ENCODE measurements around the gene KRTAP10-4. TPM values are rescaled to one million over a fixed set of nuclear protein-coding genes. Genes with fewer than 3 reads are reported as not detected.

The KRTAP10-4 gene
- total RNA-seq, 1 donor from 2014 or later, result not detected

DNA sequence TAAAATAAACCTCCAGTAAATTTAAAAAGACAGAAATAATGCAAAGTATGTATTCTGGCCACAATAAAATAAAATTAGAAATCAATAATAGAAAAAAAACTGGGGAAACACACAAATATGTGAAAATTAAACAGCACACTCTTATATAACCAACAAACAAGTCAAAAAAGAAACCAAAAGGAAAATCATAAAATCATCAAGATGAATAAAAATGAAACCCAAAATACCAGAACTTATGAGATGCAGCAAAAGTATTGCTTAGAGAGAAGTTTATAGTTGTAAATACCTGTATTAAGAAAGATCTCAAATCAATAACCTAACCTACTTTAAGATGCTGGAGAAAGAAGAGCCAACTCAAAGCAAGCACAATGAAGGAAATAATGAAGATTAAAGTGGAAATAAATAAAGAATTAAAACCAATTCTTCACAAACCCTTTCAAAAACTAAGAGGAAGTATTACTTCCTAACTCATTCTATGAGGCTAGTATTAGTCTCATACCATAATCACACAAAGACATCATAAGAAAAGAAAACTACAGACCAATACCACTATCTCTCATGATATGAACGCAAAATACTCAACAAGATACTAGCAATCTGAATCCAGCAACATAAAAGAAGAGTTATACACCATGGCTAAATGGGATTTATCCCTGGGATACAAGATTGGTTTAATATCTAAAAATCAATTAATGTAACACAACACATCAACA is 8.5 kb upstream of the KRTAP10-4 start:
- H3K4me1 Mint-ChIP-seq (ENCODE audit: low read depth), result no peaks in the 10 kb centered on the region
- H3K27ac Mint-ChIP-seq (ENCODE audit: unreplicated experiment), result no peak overlapping the region
- peaks cover 27% of the 10 kb centered on the region for H3K9me3 Mint-ChIP-seq (ENCODE audit: low read depth)
- TF ChIP-seq, protein P1, sequence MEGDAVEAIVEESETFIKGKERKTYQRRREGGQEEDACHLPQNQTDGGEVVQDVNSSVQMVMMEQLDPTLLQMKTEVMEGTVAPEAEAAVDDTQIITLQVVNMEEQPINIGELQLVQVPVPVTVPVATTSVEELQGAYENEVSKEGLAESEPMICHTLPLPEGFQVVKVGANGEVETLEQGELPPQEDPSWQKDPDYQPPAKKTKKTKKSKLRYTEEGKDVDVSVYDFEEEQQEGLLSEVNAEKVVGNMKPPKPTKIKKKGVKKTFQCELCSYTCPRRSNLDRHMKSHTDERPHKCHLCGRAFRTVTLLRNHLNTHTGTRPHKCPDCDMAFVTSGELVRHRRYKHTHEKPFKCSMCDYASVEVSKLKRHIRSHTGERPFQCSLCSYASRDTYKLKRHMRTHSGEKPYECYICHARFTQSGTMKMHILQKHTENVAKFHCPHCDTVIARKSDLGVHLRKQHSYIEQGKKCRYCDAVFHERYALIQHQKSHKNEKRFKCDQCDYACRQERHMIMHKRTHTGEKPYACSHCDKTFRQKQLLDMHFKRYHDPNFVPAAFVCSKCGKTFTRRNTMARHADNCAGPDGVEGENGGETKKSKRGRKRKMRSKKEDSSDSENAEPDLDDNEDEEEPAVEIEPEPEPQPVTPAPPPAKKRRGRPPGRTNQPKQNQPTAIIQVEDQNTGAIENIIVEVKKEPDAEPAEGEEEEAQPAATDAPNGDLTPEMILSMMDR (IDR thresholded peaks at IDR 0.05), result no peak
- DNase-seq (ENCODE audit: low spot score), result no peak
- peaks cover 10% of the 10 kb centered on the region for H3K36me3 Mint-ChIP-seq (ENCODE audit: low read depth)
- peaks cover 39% of the 10 kb centered on the region for H3K27me3 Mint-ChIP-seq (ENCODE audit: low read depth)
- no peak overlapping the region for H3K4me3 Mint-ChIP-seq (ENCODE audit: unreplicated experiment)

DNA sequence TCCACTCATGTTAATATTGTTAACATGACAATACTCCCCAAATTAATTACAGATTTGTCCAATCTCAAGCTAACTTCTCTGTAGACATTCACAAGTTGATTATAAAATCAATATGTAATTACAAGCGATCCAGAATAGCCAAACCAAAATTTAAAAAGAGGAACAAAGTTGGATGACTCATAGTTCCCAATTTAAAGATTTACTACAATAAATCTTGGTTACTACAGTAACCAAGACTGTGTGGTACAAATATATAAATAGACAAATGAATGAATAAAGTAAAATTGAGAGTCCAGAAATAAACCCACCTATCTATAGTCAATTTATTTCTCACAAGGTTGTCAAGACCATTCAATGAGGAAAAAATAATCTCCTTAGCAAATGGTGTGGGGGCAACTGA is 7.1 kb upstream of the KRTAP10-4 start:
- no peak for DNase-seq (ENCODE audit: low spot score)
- peaks cover 30% of the 10 kb centered on the region for H3K9me3 Mint-ChIP-seq (ENCODE audit: low read depth)
- H3K4me3 Mint-ChIP-seq (ENCODE audit: unreplicated experiment), result no peak overlapping the region
- no peak overlapping the region for H3K27ac Mint-ChIP-seq (ENCODE audit: unreplicated experiment)
- H3K4me1 Mint-ChIP-seq (ENCODE audit: low read depth), result no peaks in the 10 kb centered on the region
- H3K27me3 Mint-ChIP-seq (ENCODE audit: low read depth), result peaks cover 33% of the 10 kb centered on the region
- TF ChIP-seq, protein P1 (IDR thresholded peaks at IDR 0.05), result no peak
- peaks cover 5% of the 10 kb centered on the region for H3K36me3 Mint-ChIP-seq (ENCODE audit: low read depth)

DNA sequence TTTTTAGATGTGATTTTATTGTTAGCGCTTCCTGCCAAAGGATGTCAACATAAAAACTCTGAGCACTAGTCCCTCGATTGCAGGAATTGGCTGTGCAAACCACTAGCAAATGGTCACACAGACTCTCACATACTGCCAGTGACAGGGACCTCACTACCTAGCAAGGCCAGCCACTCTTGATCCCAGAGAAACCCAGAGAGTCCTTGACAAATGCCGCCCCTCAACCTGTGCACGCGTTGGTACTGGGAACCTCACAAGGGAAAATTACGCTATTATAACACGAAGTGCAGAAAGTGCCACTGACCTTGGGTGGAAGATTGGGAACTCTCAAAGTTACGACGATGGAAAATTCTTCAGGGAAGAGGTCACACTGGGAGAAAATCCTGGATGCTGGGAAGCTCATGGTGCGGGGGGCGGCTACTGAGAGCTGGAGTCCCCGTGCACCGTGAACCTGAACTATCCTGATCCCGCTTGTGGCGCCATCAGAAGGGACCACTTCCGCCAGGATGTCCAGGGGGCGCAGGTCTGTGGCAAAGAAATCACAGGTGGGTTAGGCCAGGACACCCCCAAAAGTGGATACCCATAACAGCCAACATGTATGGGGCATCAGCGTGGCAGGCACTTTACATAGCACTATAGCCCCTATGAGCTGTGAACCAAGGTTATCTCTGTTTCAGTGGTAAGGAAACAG is 5.9 kb upstream of the KRTAP10-4 start:
- TF ChIP-seq, protein P1 (IDR thresholded peaks at IDR 0.05), result no peak
- Mint-ChIP-seq H3K27me3 (ENCODE audit: low read depth) (peaks cover 23% of the 10 kb centered on the region), H3K4me3 (ENCODE audit: unreplicated experiment) (no peak overlapping the region), H3K4me1 (ENCODE audit: low read depth) (no peaks in the 10 kb centered on the region), H3K27ac (ENCODE audit: unreplicated experiment) (no peak overlapping the region), H3K9me3 (ENCODE audit: low read depth) (peaks cover 27% of the 10 kb centered on the region), H3K36me3 (ENCODE audit: low read depth) (peaks cover 2% of the 10 kb centered on the region)
- DNase-seq (ENCODE audit: low spot score), result no peak

DNA sequence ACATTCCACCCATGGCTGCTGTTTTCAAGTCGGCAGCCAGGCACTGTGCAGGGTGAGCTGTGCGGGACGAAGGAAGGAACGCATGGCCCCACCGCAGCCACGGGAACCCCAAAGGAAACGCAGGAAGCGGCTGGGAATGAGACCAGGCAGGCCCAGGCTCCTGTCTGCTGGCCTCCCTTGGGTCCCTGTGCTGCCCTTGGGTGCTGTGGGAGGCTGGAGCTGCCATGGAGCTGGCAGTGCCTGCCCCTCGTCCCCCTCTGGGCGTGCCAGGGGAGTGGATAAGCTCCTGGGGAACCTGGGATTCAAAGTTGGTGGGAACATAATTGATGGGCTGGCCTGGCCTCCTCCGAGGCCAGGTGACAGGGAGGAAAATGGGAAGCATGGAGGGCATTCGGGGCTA is 5.3 kb upstream of the KRTAP10-4 start:
- no peak overlapping the region for H3K4me3 Mint-ChIP-seq (ENCODE audit: unreplicated experiment)
- TF ChIP-seq, protein P1 (IDR thresholded peaks at IDR 0.05), result no peak
- H3K9me3 Mint-ChIP-seq (ENCODE audit: low read depth), result peaks cover 21% of the 10 kb centered on the region
- H3K36me3 Mint-ChIP-seq (ENCODE audit: low read depth), result peaks cover 2% of the 10 kb centered on the region
- no peak overlapping the region for H3K27ac Mint-ChIP-seq (ENCODE audit: unreplicated experiment)
- DNase-seq (ENCODE audit: low spot score), result no peak
- peaks cover 5% of the 10 kb centered on the region for H3K4me1 Mint-ChIP-seq (ENCODE audit: low read depth)
- peaks cover 23% of the 10 kb centered on the region for H3K27me3 Mint-ChIP-seq (ENCODE audit: low read depth)

DNA sequence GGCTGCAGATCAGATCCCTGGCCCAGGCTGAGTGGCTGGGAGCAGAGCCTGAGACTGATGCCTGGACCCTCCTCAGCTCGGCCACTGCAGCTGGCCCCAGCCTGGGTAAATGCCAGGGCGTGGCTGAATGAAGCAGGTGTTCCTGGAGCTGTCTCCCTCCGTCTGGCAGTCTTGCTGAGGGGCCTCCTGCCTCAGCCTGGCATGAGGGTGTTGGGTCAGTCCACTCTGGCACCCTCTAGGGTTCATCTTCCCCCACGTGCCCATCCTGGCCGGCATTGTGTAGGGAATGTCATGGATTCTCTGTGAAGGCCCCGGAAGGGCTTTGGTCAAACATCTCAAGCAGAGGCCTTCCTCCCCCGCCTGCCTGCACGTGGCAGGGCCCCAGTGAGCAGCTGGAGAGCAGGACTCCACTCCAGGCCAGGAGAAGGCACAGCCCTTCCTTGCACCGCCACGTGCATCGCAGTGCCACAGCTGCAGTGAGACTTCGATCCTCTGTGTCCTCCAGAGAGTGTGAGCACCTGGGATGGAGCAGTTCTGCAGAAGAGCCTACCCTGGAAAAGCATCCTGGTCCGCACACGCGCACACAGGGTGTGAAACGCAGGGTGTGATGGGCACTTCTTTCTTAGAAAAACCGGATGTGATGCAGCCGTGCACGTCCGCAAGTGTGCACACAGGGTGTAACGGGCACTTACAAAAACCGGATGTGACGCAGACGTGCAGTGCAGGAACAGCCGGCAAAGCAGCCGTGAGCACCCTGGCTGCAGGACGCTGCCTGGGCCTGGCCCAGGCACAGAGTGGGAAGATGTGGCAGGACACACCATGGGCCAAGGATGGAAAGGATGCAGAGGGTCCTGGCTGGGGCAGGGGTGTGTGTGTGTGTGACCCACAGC is 4.6 kb upstream of the KRTAP10-4 start:
- H3K4me3 Mint-ChIP-seq (ENCODE audit: unreplicated experiment), result no peak overlapping the region
- H3K27ac Mint-ChIP-seq (ENCODE audit: unreplicated experiment), result no peak overlapping the region
- peaks cover 18% of the 10 kb centered on the region for H3K9me3 Mint-ChIP-seq (ENCODE audit: low read depth)
- TF ChIP-seq, protein P1 (IDR thresholded peaks at IDR 0.05), result no peak
- H3K36me3 Mint-ChIP-seq (ENCODE audit: low read depth), result peaks cover 2% of the 10 kb centered on the region
- H3K4me1 Mint-ChIP-seq (ENCODE audit: low read depth), result peaks cover 6% of the 10 kb centered on the region
- H3K27me3 Mint-ChIP-seq (ENCODE audit: low read depth), result peaks cover 22% of the 10 kb centered on the region
- DNase-seq (ENCODE audit: low spot score), result no peak

Data from chondrocyte (in vitro differentiated cells).